GM19452 (cell line): ENCODE data around the gene EIF1B.
A peak's percentile ranks its signal among the peaks of the same experiment; 100 is the strongest.
"Not testable (repeated sequence)": the region's sequence is repeated elsewhere in the genome, so short reads cannot be mapped to it uniquely, and the experiment has no call there.

ENCODE experiments used
- ATAC-seq: cut with Tn5 transposase; IDR thresholded peaks from one replicate; pipeline ENCODE4 v1.9.1; 2021; ENCODE audit not compliant: unreplicated experiment

Gene EIF1B

GRCh38 chr3:40309418-40309924 lies at the start of gene EIF1B:
Gene EIF1B (plus strand): TSS chr3:40309707. CDS start chr3:40309942, 235 bp downstream.
- ATAC-seq = peak; percentile 87

- ATAC-seq = no peak
Measured at GRCh38 chr3:40262331-40262730, 47.2 kb upstream of the EIF1B start.

GRCh38 chr3:40264451-40264850 lies 45.1 kb upstream of the EIF1B start:
- ATAC-seq = no peak

GRCh38 chr3:40265181-40265580 lies 44.3 kb upstream of the EIF1B start:
- no peak for ATAC-seq

- ATAC-seq = no peak
Measured at GRCh38 chr3:40267937-40268724, 41.4 kb upstream of the EIF1B start.

- no peak for ATAC-seq
Measured at GRCh38 chr3:40268802-40269524, 40.5 kb upstream of the EIF1B start.

- ATAC-seq = no peak
Measured at GRCh38 chr3:40278791-40279190, 30.7 kb upstream of the EIF1B start.

- ATAC-seq = no peak
Measured at GRCh38 chr3:40281995-40282394, 27.5 kb upstream of the EIF1B start.

GRCh38 chr3:40283057-40283456 lies 26.4 kb upstream of the EIF1B start:
- ATAC-seq = not testable (repeated sequence)

GRCh38 chr3:40287248-40287647 lies 22.3 kb upstream of the EIF1B start:
- no peak for ATAC-seq

GRCh38 chr3:40290396-40290795 lies 19.1 kb upstream of the EIF1B start:
- ATAC-seq = no peak

GRCh38 chr3:40291471-40291870 lies 18.0 kb upstream of the EIF1B start:
- ATAC-seq = no peak

- no peak for ATAC-seq
Measured at GRCh38 chr3:40292637-40293349, 16.7 kb upstream of the EIF1B start.

- no peak for ATAC-seq
Measured at GRCh38 chr3:40294434-40294833, 15.1 kb upstream of the EIF1B start.

GRCh38 chr3:40298075-40298474 lies 11.4 kb upstream of the EIF1B start:
- no peak for ATAC-seq

- ATAC-seq = no peak
Measured at GRCh38 chr3:40299130-40299720, 10.3 kb upstream of the EIF1B start.

GRCh38 chr3:40299721-40300335 lies 9.7 kb upstream of the EIF1B start:
- no peak for ATAC-seq

GRCh38 chr3:40302784-40303183 lies 6.7 kb upstream of the EIF1B start:
- ATAC-seq = no peak

GRCh38 chr3:40304352-40304751 lies 5.2 kb upstream of the EIF1B start:
- ATAC-seq = no peak

- no peak for ATAC-seq
Measured at GRCh38 chr3:40306336-40306735, 3.2 kb upstream of the EIF1B start.

GRCh38 chr3:40307176-40307575 lies 2.3 kb upstream of the EIF1B start:
- no peak for ATAC-seq
